GM23338 (cell line): Measurements from ENCODE around the gene SLC2A13. TPM values are rescaled to one million over a fixed set of nuclear protein-coding genes. Genes with fewer than 3 reads are reported as not detected.

Source experiments
- ATAC-seq: fragments of 200-7000 bp; cut with Tn5 transposase; 3 replicates; pipeline ENCODE4 v1.9.1; 2020
- DNase-seq: peaks from one replicate; pipeline ENCODE4 v3.0.0-alpha.2; 2015; ENCODE audit warnings: low spot score
- H2AFZ ChIP-seq: fragments of 200-600 bp; sonication (generic); 2 replicates; pipeline ENCODE4 v1.8.0; 2016; ENCODE audit warnings: antibody characterized with exemption, mild to moderate bottlenecking, moderate library complexity
- H3F3A ChIP-seq: fragments of 200-600 bp; sonication (generic); replicated peaks from 2 replicates; pipeline ENCODE4 v1.8.0; 2017; ENCODE audit warnings: antibody characterized with exemption, mixed run types, low read depth
- H3K27ac ChIP-seq: fragments of 200-600 bp; sonication (generic); 2 replicates; pipeline ENCODE4 v1.6.1; 2016; ENCODE audit warnings: low read depth
- H3K27me3 ChIP-seq: fragments of 200-600 bp; sonication (generic); 2 replicates; pipeline ENCODE4 v1.8.0; 2016; ENCODE audit warnings: mild to moderate bottlenecking, mixed run types, moderate library complexity; ENCODE audit not compliant: insufficient read depth
- H3K36me3 ChIP-seq: fragments of 200-600 bp; sonication (generic); 2 replicates; pipeline ENCODE4 v1.8.0; 2016; ENCODE audit warnings: mild to moderate bottlenecking; ENCODE audit not compliant: insufficient read depth
- H3K4me1 ChIP-seq: fragments of 200-600 bp; sonication (generic); 2 replicates; pipeline ENCODE4 v1.8.0; 2016; ENCODE audit warnings: mild to moderate bottlenecking, moderate library complexity; ENCODE audit not compliant: insufficient read depth
- H3K4me2 ChIP-seq: fragments of 200-600 bp; sonication (generic); 2 replicates; pipeline ENCODE4 v1.7.1; 2017; ENCODE audit warnings: mixed run types
- H3K4me3 ChIP-seq: fragments of 200-600 bp; sonication (generic); 2 replicates; pipeline ENCODE4 v1.6.1; 2016; ENCODE audit warnings: mixed run types
- H3K79me2 ChIP-seq: fragments of 200-600 bp; sonication (generic); replicated peaks from 2 replicates; pipeline ENCODE4 v1.8.0; 2017; ENCODE audit warnings: mild to moderate bottlenecking; ENCODE audit not compliant: insufficient read depth
- H3K9me2 ChIP-seq: fragments of 200-600 bp; sonication (generic); 2 replicates; pipeline ENCODE4 v1.8.0; 2017; ENCODE audit not compliant: insufficient read depth
- H4K20me1 ChIP-seq: fragments of 200-600 bp; sonication (generic); replicated peaks from 2 replicates; pipeline ENCODE4 v1.8.0; 2017; ENCODE audit warnings: mild to moderate bottlenecking; ENCODE audit not compliant: insufficient read depth
- H3K27ac Mint-ChIP-seq: 2 replicates; pipeline ENCODE4 v1.8.0; 2020; ENCODE audit warnings: inconsistent platforms, mild to moderate bottlenecking, moderate library complexity, mixed read lengths
- H3K27me3 Mint-ChIP-seq: 3 replicates; pipeline ENCODE4 v1.8.0; 2022; ENCODE audit warnings: low read depth, mild to moderate bottlenecking, moderate library complexity, mixed read lengths, inconsistent platforms; ENCODE audit not compliant: insufficient read depth, poor library complexity
- H3K36me3 Mint-ChIP-seq: 3 replicates; pipeline ENCODE4 v1.8.0; 2021; ENCODE audit warnings: low read depth, mild to moderate bottlenecking, inconsistent platforms, moderate library complexity, mixed read lengths
- H3K4me1 Mint-ChIP-seq: 3 replicates; pipeline ENCODE4 v1.8.0; 2020; ENCODE audit warnings: mild to moderate bottlenecking, inconsistent platforms, mixed read lengths
- H3K4me3 Mint-ChIP-seq: 3 replicates; pipeline ENCODE4 v1.8.0; 2021; ENCODE audit warnings: moderate library complexity, mild to moderate bottlenecking, inconsistent platforms, mixed read lengths
- H3K9me3 Mint-ChIP-seq: 3 replicates; pipeline ENCODE4 v1.8.0; 2020; ENCODE audit warnings: moderate library complexity, mild to moderate bottlenecking, inconsistent platforms, mixed read lengths
- CREB1 ChIP-seq: fragments of 250-450 bp; sonication (Bioruptor Pico); IDR thresholded peaks from 2 replicates; pipeline ENCODE4 v1.5.0; 2020; ENCODE audit warnings: low read depth, mild to moderate bottlenecking, moderate library complexity
- ETS1 ChIP-seq: IDR thresholded peaks from 2 replicates; pipeline ENCODE4 v1.6.1; 2016; ENCODE audit warnings: antibody characterized with exemption
- EZH2 ChIP-seq: fragments of 200-600 bp; sonication (generic); IDR thresholded peaks from one replicate; pipeline ENCODE4 v1.8.0; 2017; ENCODE audit warnings: antibody characterized with exemption, mild to moderate bottlenecking, low read depth; ENCODE audit not compliant: unreplicated experiment
- JUNB ChIP-seq: IDR thresholded peaks from one replicate; pipeline ENCODE4 v1.6.1; 2016; ENCODE audit warnings: antibody characterized with exemption; ENCODE audit not compliant: unreplicated experiment
- POLR2AphosphoS5 ChIP-seq: IDR thresholded peaks from 2 replicates; pipeline ENCODE4 v1.6.1; 2016; ENCODE audit warnings: antibody characterized with exemption, low read depth
- STAT1 ChIP-seq: IDR thresholded peaks from one replicate; pipeline ENCODE4 v1.6.1; 2016; ENCODE audit warnings: antibody characterized with exemption; ENCODE audit not compliant: unreplicated experiment
- ZNF114 ChIP-seq: fragments of 250-450 bp; sonication (Bioruptor Pico); IDR thresholded peaks from 2 replicates; pipeline ENCODE4 v1.5.0; 2020; ENCODE audit warnings: mild to moderate bottlenecking, moderate library complexity
- ZNF331 ChIP-seq: fragments of 250-450 bp; sonication (Bioruptor Pico); IDR thresholded peaks from 2 replicates; pipeline ENCODE4 v1.5.0; 2020; ENCODE audit warnings: low read depth, mild to moderate bottlenecking, moderate library complexity
- polyA plus RNA-seq: library from polyadenylated mRNA; unstranded; fragments of >200 nt; fragmentation: Nextera tagmentation; extraction: Ambion mirVana; gene quantifications from 2 replicates; pipeline ENCODE4 v1.2.1, GENCODE V29; 2016
- total RNA-seq: library from RNA; depleted of rRNA; stranded (reverse); fragments of >200 nt; shearing (Covaris generic); gene quantifications from 2 replicates; pipeline ENCODE4 v1.2.3, GENCODE V29; 2014
- TF ChIP-seq, protein P1 (sequence below), 2 experiments: fragments of 200-600 bp in 1 of 2; sonication (generic) in 1 of 2; conservative IDR thresholded peaks; 2 replicates each; pipeline versions ENCODE4 v1.5.1 to v1.6.1; 2016 to 2017; ENCODE audit warnings: antibody characterized with exemption in 2 of 2, low read depth in 2 of 2, mild to moderate bottlenecking in 2 of 2, moderate library complexity in 1 of 2
- TF ChIP-seq, protein P2 (sequence below): IDR thresholded peaks from one replicate; pipeline ENCODE4 v1.6.1; 2018; ENCODE audit warnings: antibody characterized with exemption; ENCODE audit not compliant: unreplicated experiment

The SLC2A13 gene
- total and polyA plus RNA-seq, 2 experiments from 2014 or later, result 6.8 to 22.7 TPM

DNA sequence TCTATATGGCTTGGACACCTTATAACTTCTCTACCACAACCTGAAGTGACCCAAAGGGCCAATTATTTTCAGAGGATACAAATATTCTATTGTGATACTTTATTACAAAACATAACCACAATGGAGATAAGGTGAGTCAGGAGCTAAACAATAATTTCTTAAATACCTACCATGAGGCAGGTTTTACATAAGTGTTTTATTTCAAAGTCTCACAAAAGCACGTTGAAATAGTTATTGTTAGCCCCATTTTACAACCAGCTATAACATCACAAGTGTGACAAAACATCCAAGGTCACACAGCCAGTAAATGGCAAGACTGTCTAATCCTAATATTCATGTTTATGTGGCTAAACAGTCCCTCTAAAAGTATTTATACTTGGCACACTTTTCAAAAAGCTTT lies 40.2 kb downstream of the SLC2A13 start (continued):
- TF ChIP-seq, protein P1, sequence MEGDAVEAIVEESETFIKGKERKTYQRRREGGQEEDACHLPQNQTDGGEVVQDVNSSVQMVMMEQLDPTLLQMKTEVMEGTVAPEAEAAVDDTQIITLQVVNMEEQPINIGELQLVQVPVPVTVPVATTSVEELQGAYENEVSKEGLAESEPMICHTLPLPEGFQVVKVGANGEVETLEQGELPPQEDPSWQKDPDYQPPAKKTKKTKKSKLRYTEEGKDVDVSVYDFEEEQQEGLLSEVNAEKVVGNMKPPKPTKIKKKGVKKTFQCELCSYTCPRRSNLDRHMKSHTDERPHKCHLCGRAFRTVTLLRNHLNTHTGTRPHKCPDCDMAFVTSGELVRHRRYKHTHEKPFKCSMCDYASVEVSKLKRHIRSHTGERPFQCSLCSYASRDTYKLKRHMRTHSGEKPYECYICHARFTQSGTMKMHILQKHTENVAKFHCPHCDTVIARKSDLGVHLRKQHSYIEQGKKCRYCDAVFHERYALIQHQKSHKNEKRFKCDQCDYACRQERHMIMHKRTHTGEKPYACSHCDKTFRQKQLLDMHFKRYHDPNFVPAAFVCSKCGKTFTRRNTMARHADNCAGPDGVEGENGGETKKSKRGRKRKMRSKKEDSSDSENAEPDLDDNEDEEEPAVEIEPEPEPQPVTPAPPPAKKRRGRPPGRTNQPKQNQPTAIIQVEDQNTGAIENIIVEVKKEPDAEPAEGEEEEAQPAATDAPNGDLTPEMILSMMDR (conservative IDR thresholded peaks at IDR 0.05; ENCODE audit: low read depth in 2 of 2), result no peak

GRCh38 chr12:40063414-40063813 lies 42.5 kb downstream of the SLC2A13 start:
- no peaks in the 10 kb centered on the region for H3K9me3 Mint-ChIP-seq
- Histone ChIP-seq H4K20me1 (0 out of 2 replicates have a peak, but pooled peaks cover 4% of the 10 kb centered on the region), H3K9me2 (no peaks in the 10 kb centered on the region), H3F3A (no peaks in the 10 kb centered on the region), H3K36me3 (no peaks in the 10 kb centered on the region), H3K79me2 (no peaks in the 10 kb centered on the region), H3K4me3 (no peak overlapping the region), H3K4me1 (no peaks in the 10 kb centered on the region), H3K27ac (no peak overlapping the region), H3K4me2 (no peak overlapping the region), H3K27me3 (no peaks in the 10 kb centered on the region), H2AFZ (no peak overlapping the region)
- H3K4me3 Mint-ChIP-seq, result no peak overlapping the region
- ATAC-seq (no peak), DNase-seq (no peak)
- no peak overlapping the region for H3K27ac Mint-ChIP-seq
- H3K4me1 Mint-ChIP-seq, result peaks cover 9% of the 10 kb centered on the region; the same call in 2 of the 3 replicates
- H3K27me3 Mint-ChIP-seq, result no peaks in the 10 kb centered on the region
- TF ChIP-seq, protein P2, sequence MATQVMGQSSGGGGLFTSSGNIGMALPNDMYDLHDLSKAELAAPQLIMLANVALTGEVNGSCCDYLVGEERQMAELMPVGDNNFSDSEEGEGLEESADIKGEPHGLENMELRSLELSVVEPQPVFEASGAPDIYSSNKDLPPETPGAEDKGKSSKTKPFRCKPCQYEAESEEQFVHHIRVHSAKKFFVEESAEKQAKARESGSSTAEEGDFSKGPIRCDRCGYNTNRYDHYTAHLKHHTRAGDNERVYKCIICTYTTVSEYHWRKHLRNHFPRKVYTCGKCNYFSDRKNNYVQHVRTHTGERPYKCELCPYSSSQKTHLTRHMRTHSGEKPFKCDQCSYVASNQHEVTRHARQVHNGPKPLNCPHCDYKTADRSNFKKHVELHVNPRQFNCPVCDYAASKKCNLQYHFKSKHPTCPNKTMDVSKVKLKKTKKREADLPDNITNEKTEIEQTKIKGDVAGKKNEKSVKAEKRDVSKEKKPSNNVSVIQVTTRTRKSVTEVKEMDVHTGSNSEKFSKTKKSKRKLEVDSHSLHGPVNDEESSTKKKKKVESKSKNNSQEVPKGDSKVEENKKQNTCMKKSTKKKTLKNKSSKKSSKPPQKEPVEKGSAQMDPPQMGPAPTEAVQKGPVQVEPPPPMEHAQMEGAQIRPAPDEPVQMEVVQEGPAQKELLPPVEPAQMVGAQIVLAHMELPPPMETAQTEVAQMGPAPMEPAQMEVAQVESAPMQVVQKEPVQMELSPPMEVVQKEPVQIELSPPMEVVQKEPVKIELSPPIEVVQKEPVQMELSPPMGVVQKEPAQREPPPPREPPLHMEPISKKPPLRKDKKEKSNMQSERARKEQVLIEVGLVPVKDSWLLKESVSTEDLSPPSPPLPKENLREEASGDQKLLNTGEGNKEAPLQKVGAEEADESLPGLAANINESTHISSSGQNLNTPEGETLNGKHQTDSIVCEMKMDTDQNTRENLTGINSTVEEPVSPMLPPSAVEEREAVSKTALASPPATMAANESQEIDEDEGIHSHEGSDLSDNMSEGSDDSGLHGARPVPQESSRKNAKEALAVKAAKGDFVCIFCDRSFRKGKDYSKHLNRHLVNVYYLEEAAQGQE, result no peak
- no peak for TF ChIP-seq EZH2
- TF ChIP-seq ZNF331 (CRISPR knock-in tag), result no peak
- TF ChIP-seq, protein P1 (conservative IDR thresholded peaks at IDR 0.05; ENCODE audit: low read depth in 2 of 2), result no peak
- TF ChIP-seq STAT1, result no peak
- no peak for TF ChIP-seq ETS1
- no peak for TF ChIP-seq CREB1
- TF ChIP-seq JUNB, result no peak
- no peak for TF ChIP-seq POLR2AphosphoS5
- no peak for TF ChIP-seq ZNF114 (CRISPR knock-in tag)
- H3K36me3 Mint-ChIP-seq, result no peaks in the 10 kb centered on the region
